HG02798 (cell line): Measurements from ENCODE around the gene LYSMD4.

ENCODE experiments used
- ATAC-seq: cut with Tn5 transposase; IDR thresholded peaks from one replicate; pipeline ENCODE4 v1.9.1; 2021; ENCODE audit warnings: mild to moderate bottlenecking; ENCODE audit not compliant: unreplicated experiment, poor library complexity

Gene LYSMD4

DNA sequence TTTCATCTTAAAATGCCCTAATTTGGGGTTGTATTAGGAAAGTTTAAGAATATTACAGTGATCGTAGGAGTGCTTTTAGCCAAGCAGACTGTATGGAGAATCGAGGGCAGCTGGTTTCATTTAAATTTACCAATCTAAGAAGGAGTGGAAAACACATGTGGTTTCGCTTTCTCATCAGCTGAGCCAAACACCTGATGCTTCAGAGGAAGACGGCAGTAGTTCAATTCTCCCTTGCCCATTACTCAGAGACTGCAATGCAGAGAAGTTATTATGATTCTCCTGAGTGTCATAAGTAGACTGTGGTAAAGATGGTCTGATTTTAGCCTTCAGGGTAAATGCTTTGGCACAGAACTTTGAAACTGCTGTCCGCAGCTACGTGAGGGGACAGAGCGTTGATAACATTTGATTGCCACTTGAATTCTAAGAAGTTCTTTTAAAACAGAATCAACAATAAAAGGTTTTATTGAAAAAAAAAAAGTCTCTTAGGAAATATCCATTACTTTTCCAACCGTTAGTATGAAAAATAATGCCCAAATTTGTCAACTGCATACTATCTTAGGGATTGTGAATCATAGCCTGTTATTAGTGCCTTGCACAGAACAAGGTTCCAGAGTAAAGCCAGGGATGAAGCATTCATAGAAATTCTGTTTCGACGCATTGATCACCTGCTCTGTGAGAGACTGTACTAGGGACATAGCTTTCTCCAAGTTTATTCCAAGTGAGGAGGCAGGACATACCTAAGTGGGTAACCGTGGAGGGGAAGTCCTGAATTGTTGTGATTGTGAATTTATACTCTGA lies 25.6 kb downstream of the LYSMD4 start:
- ATAC-seq: no peak

DNA sequence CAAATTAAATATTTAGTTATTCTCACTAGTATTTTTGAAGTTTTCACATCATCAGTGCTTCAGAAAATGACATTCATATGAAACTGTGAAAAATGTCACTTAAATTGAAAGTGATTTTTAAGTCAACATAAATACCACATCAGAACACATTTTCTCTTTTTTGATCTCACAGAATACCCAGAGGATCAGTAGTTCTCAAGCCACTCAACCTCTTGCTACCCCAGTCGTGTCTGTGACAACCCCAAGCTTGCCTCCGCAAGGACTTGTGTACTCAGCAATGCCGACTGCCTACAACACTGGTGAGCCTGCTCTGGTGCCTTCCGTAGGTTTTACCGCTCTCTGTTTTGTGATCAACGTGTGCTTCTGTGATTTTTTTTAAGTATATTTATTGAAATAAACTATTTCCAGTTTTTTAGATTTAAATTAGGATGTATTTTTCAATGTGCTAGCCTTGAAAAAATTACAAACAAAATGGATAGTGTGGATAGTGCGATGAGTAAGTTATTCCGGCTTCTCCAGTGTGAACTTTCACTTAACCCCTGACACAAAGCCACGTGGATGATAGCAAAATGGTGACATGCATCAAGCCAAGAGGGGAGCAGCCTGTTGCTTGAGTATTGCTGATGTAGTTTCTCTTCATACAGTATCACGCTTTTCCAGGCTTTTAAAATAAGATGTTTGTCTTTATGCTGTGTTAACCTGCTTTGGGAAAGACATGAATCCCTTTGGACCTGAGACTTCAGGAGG lies 26.5 kb downstream of the LYSMD4 start:
- no peak for ATAC-seq

DNA sequence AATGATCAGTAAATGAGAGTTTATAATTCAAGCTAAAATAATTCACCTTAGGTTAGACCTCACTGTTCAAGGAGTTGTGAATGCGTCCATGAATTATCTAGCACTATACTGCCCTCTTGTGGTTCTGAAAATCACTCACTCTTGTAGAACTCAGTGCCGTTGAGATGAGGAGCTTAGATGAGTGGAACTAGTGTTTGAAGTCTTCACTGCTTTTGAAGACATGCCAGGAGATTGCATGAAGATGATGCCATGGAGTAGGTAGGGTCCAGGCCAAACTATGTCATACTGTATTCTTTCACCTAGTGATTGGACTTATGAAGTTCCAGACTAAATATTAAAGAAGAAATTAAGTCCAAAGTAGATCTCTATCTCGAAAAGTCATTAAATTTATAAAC lies 28.8 kb downstream of the LYSMD4 start:
- peak; percentile 70 for ATAC-seq

GRCh38 chr15:99703603-99704443 lies 29.4 kb downstream of the LYSMD4 start:
- ATAC-seq: peak; percentile 57

GRCh38 chr15:99702895-99703602 lies 30.2 kb downstream of the LYSMD4 start:
- no peak for ATAC-seq

DNA sequence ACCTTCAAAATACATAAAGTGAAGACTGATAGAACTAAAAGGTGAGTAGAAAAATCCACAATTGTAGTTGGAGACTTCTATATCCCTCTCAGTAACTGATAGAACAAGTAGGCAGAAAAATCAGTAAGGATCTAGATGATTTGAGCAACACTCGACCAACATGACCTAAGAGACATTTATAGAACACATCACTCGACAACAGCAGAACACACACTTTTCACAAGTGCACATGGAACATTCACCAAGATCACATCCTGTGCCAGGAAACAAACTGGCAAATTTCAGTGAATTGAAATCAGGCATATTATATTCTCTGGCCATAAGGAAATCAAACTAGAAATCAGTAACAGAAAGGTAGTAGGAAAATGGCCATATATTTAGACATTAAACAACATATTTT lies 37.1 kb downstream of the LYSMD4 start:
- no peak for ATAC-seq

DNA sequence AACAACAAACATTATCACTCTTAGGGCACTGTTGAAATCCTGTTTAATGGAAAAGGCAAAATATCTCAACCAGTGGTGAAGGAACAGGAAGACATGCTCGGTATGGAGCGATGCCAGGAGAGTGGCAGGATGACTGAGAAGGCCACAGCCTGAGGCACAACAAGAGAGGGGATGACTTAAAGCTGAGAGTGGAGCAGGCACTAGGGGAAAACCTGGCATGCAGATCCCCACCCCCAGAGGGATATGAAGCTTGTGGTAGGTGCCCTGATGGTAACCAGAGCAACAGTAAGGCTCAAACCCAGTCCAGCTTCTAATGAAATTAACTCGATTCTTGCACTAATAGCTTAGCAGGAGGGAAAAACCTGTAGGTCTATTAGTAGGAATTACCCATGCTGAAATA lies 40.4 kb downstream of the LYSMD4 start:
- ATAC-seq: no peak

DNA sequence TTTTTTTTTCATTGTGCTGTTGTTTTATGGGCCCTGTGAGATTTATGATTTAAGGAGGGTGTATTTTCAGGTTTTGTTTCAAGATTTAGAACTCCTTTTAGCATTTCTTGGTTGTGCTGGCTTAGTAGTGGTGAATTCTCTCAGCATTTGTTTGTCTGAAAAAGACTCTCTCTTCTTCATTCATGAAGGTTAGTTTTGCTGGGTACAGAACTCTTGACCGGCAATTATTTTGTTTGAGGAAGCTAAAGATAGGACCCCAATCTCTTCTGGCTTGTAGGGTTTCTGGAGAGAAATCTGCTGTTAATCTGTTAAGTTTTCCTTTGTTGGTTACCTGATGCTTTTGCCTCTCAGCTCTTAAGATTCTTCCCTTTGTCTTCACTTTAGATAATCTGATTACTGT lies 46.9 kb downstream of the LYSMD4 start:
- no peak for ATAC-seq

DNA sequence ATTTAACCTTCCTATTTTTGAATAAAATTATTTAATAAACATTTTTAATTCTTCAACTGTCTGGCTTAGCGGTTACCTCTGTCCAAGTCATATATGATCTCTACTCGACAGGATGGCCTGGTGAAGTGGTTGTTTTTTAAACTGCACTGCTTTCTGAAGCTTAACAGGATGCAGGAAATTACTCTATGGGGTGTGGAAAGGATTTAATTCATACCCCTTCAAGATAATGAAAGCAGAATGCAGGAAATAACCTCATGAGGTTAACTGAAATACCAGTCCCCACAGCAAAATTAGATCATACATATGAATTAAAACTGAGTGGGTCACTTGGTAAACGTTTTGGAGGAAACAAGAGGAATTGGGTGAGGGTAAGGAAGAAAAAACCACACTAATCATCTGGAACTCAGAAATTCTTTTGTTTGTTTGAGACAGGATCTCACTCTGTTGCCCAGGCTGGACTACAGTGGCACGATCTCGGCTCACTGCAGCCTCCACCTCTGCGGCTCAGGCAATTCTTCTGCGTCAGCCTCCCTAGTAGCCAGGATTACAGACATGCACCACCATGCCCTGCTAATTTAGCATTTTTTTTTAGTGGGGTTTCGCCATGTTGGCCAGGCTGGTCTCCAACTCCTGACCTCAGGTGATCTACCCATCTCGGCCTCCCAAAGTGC lies 50.1 kb downstream of the LYSMD4 start:
- no peak for ATAC-seq

GRCh38 chr15:99682455-99682854 lies 50.8 kb downstream of the LYSMD4 start:
- ATAC-seq: no peak

- no peak for ATAC-seq
Observed at GRCh38 chr15:99681990-99682389, 51.2 kb downstream of the LYSMD4 start.

- ATAC-seq: no peak
Observed at GRCh38 chr15:99680276-99680675, 53.0 kb downstream of the LYSMD4 start.

DNA sequence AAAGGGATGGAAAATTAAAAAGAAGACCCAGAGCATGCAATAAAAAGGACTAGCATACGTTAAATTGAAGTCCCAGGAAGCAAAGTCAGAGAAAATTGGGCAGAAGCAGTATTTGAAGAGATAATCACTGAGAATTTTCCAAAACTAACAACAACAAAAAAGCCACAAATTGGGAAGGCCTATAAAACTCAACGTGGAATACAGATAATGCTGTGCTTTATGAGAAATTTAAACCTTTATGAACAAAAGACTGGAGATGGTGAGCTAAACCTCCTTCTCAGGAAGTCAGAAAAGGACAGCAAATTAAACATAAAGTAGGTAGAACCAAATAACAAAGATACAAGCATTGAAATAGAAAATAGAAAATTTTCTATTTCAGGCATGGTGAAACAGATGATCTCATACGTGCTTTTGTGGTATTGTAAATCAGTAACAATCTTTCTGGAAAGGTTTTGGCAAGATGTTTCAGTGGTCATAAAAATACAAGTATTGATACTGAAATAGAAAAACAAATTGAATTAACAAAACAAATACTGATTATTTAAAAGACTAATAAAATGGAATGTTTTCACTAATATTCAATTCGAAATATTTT lies 55.6 kb downstream of the LYSMD4 start:
- peak; percentile 69 for ATAC-seq
